Thyroid gland (tissue), 4 donors: ENCODE results near the gene IGFBP3.

Source experiments
- POLR2A ChIP-seq, 2 donors: fragments of 450-650 bp; IDR thresholded peaks; one replicate each; pipeline ENCODE4 v1.6.1; 2017; ENCODE audit warnings: antibody characterized with exemption in 2 of 2, mild to moderate bottlenecking in 2 of 2, moderate library complexity in 1 of 2
- TF ChIP-seq, protein P1 (sequence below), 6 experiments: fragments of 200-600 bp in 3 of 6; fragments of 450-650 bp in 3 of 6; sonication (generic) in 3 of 6; IDR thresholded peaks; one replicate each; pipeline ENCODE4 v1.5.1; 2016 to 2019; ENCODE audit warnings: antibody characterized with exemption in 6 of 6, mild to moderate bottlenecking in 2 of 6, inconsistent platforms in 1 of 6, moderate library complexity in 1 of 6

- no peak for TF ChIP-seq POLR2A (IDR thresholded peaks at IDR 0.05)
- TF ChIP-seq, protein P1, sequence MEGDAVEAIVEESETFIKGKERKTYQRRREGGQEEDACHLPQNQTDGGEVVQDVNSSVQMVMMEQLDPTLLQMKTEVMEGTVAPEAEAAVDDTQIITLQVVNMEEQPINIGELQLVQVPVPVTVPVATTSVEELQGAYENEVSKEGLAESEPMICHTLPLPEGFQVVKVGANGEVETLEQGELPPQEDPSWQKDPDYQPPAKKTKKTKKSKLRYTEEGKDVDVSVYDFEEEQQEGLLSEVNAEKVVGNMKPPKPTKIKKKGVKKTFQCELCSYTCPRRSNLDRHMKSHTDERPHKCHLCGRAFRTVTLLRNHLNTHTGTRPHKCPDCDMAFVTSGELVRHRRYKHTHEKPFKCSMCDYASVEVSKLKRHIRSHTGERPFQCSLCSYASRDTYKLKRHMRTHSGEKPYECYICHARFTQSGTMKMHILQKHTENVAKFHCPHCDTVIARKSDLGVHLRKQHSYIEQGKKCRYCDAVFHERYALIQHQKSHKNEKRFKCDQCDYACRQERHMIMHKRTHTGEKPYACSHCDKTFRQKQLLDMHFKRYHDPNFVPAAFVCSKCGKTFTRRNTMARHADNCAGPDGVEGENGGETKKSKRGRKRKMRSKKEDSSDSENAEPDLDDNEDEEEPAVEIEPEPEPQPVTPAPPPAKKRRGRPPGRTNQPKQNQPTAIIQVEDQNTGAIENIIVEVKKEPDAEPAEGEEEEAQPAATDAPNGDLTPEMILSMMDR (IDR thresholded peaks at IDR 0.05), result no peak
These were observed 44.6 kb downstream of the IGFBP3 start for GRCh38 chr7:45876519-45876918.
